Astrocyte (in vitro differentiated cells and primary cell): ENCODE data around the gene GET3. TPM values are rescaled to one million over a fixed set of nuclear protein-coding genes. Genes with fewer than 3 reads are reported as not detected.

ENCODE experiments used
- DNase-seq: peaks from one replicate; pipeline ENCODE4 v3.0.0-alpha.2; 2010; ENCODE audit warnings: low read depth
- FAIRE-seq: peaks from 2 replicates; lab custom pipeline; 2011; peaks lifted over from hg19 to GRCh38; lab: Jason Lieb, UNC
- H2AFZ ChIP-seq: 2 replicates; pipeline ENCODE4 v1.6.0; 2012; ENCODE audit warnings: low read depth, low read length, inconsistent platforms
- H3K27ac ChIP-seq: 2 replicates; pipeline ENCODE4 v1.5.1; 2011; ENCODE audit warnings: low read depth, low read length, inconsistent platforms
- H3K27me3 ChIP-seq: 2 replicates; pipeline ENCODE4 v1.6.0; 2011; ENCODE audit warnings: low read length, inconsistent platforms; ENCODE audit not compliant: insufficient read depth
- H3K36me3 ChIP-seq: 2 replicates; pipeline ENCODE4 v1.5.1; 2011; ENCODE audit warnings: low read length, inconsistent platforms; ENCODE audit not compliant: insufficient read depth
- H3K4me1 ChIP-seq: 2 replicates; pipeline ENCODE4 v1.5.1; 2011; ENCODE audit warnings: low read length, inconsistent platforms; ENCODE audit not compliant: insufficient read depth
- H3K4me2 ChIP-seq: 2 replicates; pipeline ENCODE4 v1.6.0; 2012; ENCODE audit warnings: low read length, inconsistent platforms
- H3K4me3 ChIP-seq: 2 replicates; pipeline ENCODE4 v1.5.1; 2011; ENCODE audit warnings: low read depth, mild to moderate bottlenecking, low read length, inconsistent platforms; ENCODE audit not compliant: insufficient read depth
- H3K79me2 ChIP-seq: 2 replicates; pipeline ENCODE4 v1.6.0; 2012; ENCODE audit warnings: mild to moderate bottlenecking, low read length, inconsistent platforms; ENCODE audit not compliant: insufficient read depth
- H3K9ac ChIP-seq: 2 replicates; pipeline ENCODE4 v1.6.0; 2012; ENCODE audit warnings: mild to moderate bottlenecking, low read length, inconsistent platforms
- H3K9me3 ChIP-seq: 2 replicates; pipeline ENCODE4 v1.5.1; 2012; ENCODE audit warnings: low read depth, mild to moderate bottlenecking, low read length, inconsistent platforms; ENCODE audit not compliant: insufficient read depth
- H4K20me1 ChIP-seq: 2 replicates; pipeline ENCODE4 v1.6.0; 2012; ENCODE audit warnings: low read length, inconsistent platforms; ENCODE audit not compliant: insufficient read depth
- H3K27ac Mint-ChIP-seq: one replicate; pipeline ENCODE4 v1.8.0; 2021; ENCODE audit warnings: mild to moderate bottlenecking, mixed read lengths; ENCODE audit not compliant: unreplicated experiment
- H3K27me3 Mint-ChIP-seq: one replicate; pipeline ENCODE4 v1.8.0; 2021; ENCODE audit warnings: low read depth, mixed read lengths; ENCODE audit not compliant: unreplicated experiment
- H3K36me3 Mint-ChIP-seq: one replicate; pipeline ENCODE4 v1.8.0; 2021; ENCODE audit warnings: low read depth, mixed read lengths; ENCODE audit not compliant: unreplicated experiment
- H3K4me1 Mint-ChIP-seq: one replicate; pipeline ENCODE4 v1.8.0; 2021; ENCODE audit warnings: low read depth, mixed read lengths; ENCODE audit not compliant: unreplicated experiment
- H3K4me3 Mint-ChIP-seq: one replicate; pipeline ENCODE4 v1.8.0; 2021; ENCODE audit warnings: mild to moderate bottlenecking, moderate library complexity, mixed read lengths; ENCODE audit not compliant: unreplicated experiment
- H3K9me3 Mint-ChIP-seq: one replicate; pipeline ENCODE4 v1.8.0; 2021; ENCODE audit warnings: mild to moderate bottlenecking, mixed read lengths; ENCODE audit not compliant: unreplicated experiment
- CTCF ChIP-seq: IDR thresholded peaks from 2 replicates; pipeline ENCODE4 v1.5.1; 2011; ENCODE audit warnings: low read depth, mild to moderate bottlenecking, inconsistent platforms, low read length, moderate library complexity; ENCODE audit not compliant: insufficient read depth
- EZH2 ChIP-seq: IDR thresholded peaks from 2 replicates; pipeline ENCODE4 v1.6.1; 2012; ENCODE audit warnings: mild to moderate bottlenecking, low read length, inconsistent platforms; ENCODE audit not compliant: insufficient read depth
- total RNA-seq: library from RNA; stranded (reverse); gene quantifications from 2 replicates; pipeline ENCODE4 v1.2.1, GENCODE V29; 2021

Gene GET3
- total RNA-seq, 1 donor from 2014 or later, result 66.8 TPM

DNA sequence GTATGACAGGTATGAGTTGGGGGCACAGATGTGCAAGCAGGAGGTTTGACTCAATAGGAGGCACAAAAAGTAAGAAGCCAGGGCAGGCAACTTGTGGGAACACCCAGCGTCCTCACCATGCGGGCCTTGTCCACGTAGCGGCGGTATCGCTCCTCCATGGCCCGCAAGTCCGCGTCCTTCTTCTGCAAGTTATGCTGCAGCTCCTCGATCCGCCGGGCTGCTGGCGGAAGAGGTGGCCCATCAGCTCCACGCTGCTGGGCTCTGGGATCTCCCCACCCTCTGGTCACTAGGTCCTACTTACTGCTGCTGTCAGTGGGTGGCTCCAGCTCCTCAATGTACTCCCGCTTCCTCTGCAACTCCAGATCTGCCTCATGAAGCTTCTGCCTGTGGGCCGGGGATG lies 27.4 kb downstream of the GET3 start:
- H3K9me3 Mint-ChIP-seq, result no peaks in the 10 kb centered on the region
- H3K27ac ChIP-seq, result no peak overlapping the region
- no peaks in the 10 kb centered on the region for H3K79me2 ChIP-seq
- H3K9ac ChIP-seq, result no peak overlapping the region
- H3K4me3 ChIP-seq, result no peak overlapping the region
- H3K27ac Mint-ChIP-seq, result no peak overlapping the region
- H3K9me3 ChIP-seq, result no peaks in the 10 kb centered on the region
- H4K20me1 ChIP-seq, result no peaks in the 10 kb centered on the region
- H3K4me1 Mint-ChIP-seq, result no peaks in the 10 kb centered on the region
- no peaks in the 10 kb centered on the region for H3K27me3 Mint-ChIP-seq
- no peak overlapping the region for H3K4me3 Mint-ChIP-seq
- no peak overlapping the region for H2AFZ ChIP-seq
- TF ChIP-seq CTCF, result no peak
- no peaks in the 10 kb centered on the region for H3K27me3 ChIP-seq
- no peak overlapping the region for H3K4me2 ChIP-seq
- no peak for DNase-seq
- H3K36me3 ChIP-seq, result no peaks in the 10 kb centered on the region
- no peaks in the 10 kb centered on the region for H3K4me1 ChIP-seq
- peaks cover 22% of the 10 kb centered on the region for H3K36me3 Mint-ChIP-seq
- FAIRE-seq, result no peak

- no peaks in the 10 kb centered on the region for H4K20me1 ChIP-seq
- no peak overlapping the region for H3K27ac Mint-ChIP-seq
- H3K9me3 Mint-ChIP-seq, result no peaks in the 10 kb centered on the region
- H3K4me1 ChIP-seq, result no peaks in the 10 kb centered on the region
- FAIRE-seq, result no peak
- H3K4me3 Mint-ChIP-seq, result no peak overlapping the region
- peaks cover 26% of the 10 kb centered on the region for H3K36me3 Mint-ChIP-seq
- H3K36me3 ChIP-seq, result no peaks in the 10 kb centered on the region
- H3K27me3 Mint-ChIP-seq, result peaks cover 5% of the 10 kb centered on the region
- no peaks in the 10 kb centered on the region for H3K4me1 Mint-ChIP-seq
- H3K27ac ChIP-seq, result no peak overlapping the region
- no peak for TF ChIP-seq EZH2
- peak; percentile 31 for TF ChIP-seq CTCF
- H3K4me3 ChIP-seq, result peak overlapping the region; percentile 70
- H2AFZ ChIP-seq, result peak overlapping the region; percentile 97
- H3K27me3 ChIP-seq, result no peaks in the 10 kb centered on the region
- H3K79me2 ChIP-seq, result no peaks in the 10 kb centered on the region
- H3K4me2 ChIP-seq, result peak overlapping the region; percentile 99
- DNase-seq, result peak; percentile 37
- no peaks in the 10 kb centered on the region for H3K9me3 ChIP-seq
- H3K9ac ChIP-seq, result peak overlapping the region; percentile 61
These were observed 28.8 kb downstream of the GET3 start for GRCh38 chr19:12766051-12766521.

DNA sequence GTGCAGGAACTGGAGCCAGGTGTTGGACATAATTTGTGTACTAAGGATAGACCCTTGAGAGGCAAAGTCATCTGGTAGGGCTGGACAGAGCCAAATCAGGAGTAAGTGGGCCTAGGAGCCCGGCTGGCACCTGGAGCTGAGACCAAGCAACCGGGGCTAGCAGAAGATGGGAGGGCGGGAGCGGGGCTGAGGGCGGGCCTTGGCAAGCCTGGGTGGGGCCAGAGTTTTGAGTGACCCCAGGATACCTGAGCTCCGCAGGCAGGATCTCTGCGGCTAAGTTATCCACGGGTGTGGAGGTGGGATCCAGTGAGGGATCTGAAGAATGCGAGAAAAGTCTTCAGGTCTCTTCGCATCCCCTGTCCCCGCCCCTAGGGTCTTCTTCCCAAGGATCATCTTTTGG lies 29.9 kb downstream of the GET3 start:
- peaks cover 5% of the 10 kb centered on the region for H3K27me3 Mint-ChIP-seq
- Histone ChIP-seq H3K4me1 (no peaks in the 10 kb centered on the region), H3K4me3 (no peak overlapping the region), H2AFZ (no peak overlapping the region), H3K27me3 (no peaks in the 10 kb centered on the region), H3K36me3 (no peaks in the 10 kb centered on the region), H3K27ac (no peak overlapping the region), H3K79me2 (no peaks in the 10 kb centered on the region), H3K4me2 (no peak overlapping the region), H3K9me3 (no peaks in the 10 kb centered on the region), H4K20me1 (no peaks in the 10 kb centered on the region), H3K9ac (no peak overlapping the region)
- peaks cover 26% of the 10 kb centered on the region for H3K36me3 Mint-ChIP-seq
- H3K27ac Mint-ChIP-seq, result peak overlapping the region; percentile 18
- TF ChIP-seq EZH2, result no peak
- DNase-seq (no peak), FAIRE-seq (no peak)
- peak overlapping the region; percentile 72 for H3K4me3 Mint-ChIP-seq
- H3K9me3 Mint-ChIP-seq, result no peaks in the 10 kb centered on the region
- H3K4me1 Mint-ChIP-seq, result no peaks in the 10 kb centered on the region
